Measurements from ENCODE around the gene WDR86.

Gene WDR86

GRCh38 chr7:151405588-151405987 lies 4.2 kb downstream of the WDR86 start:
- DNase-seq: no peak

DNA sequence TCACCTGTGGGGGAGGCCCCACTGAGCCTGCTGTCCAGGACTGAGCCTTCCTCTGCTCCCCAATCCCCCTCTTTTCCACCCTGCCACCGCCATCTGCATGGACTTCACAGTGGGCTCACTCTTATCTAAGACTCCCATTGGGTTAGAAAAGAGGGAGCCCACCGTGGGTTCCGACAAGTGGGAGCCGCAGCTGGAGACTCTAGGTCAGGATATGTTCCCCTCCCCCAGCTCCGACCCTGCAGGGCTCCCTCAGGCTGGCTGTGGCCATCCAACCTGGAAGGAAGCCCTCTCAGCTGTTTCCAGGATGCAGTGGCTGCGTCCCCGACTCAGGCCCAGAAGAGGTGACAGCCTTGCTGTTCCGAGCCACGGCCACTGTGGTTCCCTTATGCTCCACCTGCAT lies 4.8 kb downstream of the WDR86 start:
- no peak for DNase-seq

- DNase-seq: no peak
Observed at GRCh38 chr7:151404216-151405011, 5.4 kb downstream of the WDR86 start.

DNA sequence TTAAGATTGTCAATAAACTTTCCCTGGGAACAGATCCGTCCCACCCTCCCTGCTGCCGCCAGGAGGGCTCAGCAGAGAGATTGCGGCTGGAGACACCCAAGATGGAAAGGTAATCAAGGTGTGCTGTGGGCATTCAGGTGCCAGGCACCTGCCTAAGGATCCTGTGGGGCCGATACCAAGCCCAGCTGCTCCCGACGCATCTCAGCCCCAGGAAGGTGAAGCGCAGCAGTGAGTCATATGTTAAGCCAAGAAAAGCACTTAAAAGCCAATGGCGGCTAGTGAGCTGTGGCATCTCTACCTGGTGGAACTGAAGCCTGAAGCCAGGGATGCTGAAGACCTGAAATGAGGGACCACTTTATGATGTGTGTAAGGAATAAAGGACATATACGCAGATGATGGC lies 6.1 kb downstream of the WDR86 start:
- DNase-seq: no peak

DNA sequence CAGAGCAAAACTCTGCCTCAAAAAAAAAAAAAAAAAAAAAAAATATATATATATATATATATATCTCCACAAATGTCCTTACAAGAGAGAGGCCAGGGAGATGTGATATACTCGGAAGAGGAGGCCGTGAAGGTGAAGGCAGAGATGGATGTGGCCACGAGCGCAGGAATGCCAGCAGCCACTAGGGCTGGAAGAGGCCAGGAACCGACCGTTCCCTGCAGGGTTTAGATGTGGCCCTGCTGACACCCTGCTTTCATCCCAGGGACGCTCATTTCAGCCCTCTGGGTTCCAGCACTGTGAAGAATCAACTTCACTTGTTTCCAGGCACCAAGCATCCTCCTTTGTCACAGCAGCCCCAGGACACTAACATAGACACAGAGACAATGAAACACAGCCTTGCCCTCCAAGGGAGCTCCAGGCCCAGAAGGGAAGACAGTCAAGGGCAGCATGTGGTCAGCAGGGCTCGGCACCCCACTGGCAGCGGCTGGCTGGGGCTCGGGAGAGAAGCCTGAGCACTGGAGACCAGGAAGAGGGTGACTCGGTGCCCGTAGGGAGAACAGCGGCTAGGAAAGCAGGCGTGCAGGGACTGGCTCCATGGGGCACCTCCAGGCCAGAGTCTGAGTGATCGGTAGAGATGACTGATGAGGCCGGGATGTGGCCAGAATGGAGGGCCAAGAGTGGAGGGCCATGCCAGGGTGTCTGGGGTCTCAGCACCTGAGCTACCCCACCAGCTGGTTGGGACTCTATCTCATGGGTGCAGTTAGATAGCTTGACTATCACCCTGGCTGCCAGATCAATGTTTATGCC lies 7.6 kb downstream of the WDR86 start:
- no peak for DNase-seq

DNA sequence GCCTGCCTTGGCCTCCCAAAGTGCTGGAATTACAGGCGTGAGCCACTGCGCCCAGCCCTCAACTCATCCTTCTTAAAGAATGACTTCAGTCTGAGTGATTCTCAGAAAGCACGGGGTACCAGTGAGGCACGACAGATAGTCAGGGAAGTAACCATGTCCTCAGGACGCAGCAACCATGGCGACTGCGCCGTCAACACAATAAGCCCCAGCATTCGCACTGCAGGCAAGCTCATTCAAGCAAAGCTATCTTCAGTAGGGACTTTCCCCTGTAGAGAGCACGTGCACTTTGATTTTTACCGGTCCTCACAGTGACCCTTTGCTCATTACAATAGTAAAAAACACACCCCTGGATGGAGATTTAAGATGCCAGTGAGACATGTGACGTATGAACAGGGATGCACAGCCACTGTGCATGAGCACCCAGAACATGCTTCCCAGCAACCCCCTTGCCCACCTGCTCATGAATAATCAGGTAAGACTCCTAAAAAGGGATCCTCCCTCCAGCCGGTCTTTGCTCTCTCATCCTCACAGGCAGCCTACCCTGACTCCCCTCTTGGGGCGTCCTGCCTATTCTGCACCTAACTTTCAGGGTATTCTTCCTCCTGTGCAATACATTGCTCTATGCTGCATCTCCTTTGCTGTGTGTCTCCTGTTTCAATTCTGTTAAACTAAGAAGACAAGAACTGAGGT lies 9.1 kb downstream of the WDR86 start:
- DNase-seq: no peak

DNA sequence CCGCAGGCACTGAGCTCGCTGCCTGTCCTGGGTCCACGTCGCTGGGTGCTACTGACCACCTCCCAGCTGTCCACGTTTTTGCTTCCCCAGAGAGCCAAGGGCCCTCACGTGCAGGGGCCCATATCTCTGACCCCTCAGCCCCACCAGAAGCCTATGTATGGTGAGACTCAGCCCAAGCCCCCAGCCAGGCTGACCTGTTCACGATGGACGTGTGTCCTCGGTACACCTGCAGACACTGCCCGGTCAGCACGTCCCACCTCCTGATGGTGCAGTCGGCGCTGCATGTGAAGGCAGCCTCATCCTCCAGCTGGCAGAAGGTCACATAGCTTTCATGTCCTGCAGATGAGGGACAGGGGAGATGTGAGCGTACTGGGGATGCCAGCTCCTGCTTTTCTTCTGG lies 9.9 kb downstream of the WDR86 start:
- no peak for DNase-seq

DNA sequence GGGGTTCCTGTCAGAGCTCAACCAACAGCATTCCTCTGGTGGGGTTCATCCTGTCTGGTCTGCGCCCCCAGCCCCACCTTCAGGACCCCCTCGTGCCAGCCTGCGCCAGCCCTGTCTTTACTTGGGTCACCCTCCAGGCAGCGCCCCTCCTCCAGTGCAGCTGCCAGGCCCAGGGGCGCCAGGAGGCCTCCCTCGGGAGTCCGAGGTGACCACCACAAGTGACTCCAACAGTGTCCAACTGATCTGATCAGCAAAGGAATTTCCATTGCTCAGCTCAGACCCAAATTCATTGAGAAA lies 10.6 kb downstream of the WDR86 start:
- DNase-seq: no peak

DNA sequence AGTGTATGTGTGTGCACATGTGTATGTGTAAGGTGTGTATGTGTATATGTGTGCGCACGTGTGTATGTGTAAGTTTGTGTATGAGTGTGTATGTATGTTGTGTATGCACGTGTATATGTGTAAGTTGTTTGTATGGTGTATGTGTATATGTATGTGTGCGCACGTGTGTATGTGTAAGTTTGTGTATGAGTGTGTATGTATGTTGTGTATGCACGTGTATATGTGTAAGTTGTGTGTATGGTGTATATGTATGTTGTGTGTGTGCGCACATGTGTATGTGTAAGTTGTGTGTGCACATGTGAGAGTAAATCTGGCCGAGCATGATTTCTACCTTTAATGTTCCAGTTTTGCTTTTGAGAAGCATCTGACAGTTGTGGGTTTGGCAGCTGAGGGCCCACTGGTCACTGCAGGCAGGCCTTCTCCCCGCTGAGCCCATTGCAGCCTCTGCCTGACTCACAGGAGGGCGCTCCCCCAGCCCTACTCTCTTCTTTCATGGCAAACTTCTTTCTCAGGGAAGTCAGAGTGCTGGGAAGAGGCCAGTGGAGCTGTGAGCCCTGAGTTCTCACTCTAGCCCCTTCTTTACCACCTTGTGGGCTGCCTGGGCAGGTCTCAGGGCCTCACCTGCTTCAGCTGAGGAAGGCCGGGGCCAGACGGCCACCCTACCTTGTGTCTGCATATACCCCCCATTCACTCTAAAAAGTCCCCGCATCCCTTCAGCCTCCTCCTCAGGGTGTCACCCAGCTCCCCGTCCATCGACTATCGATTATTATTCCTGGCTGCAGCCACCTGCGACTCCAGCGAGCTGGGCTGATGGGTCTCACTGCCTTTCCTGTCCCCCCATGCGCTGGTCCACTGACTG lies 11.2 kb downstream of the WDR86 start:
- DNase-seq: no peak

GRCh38 chr7:151397026-151397425 lies 12.8 kb downstream of the WDR86 start:
- no peak for DNase-seq

DNA sequence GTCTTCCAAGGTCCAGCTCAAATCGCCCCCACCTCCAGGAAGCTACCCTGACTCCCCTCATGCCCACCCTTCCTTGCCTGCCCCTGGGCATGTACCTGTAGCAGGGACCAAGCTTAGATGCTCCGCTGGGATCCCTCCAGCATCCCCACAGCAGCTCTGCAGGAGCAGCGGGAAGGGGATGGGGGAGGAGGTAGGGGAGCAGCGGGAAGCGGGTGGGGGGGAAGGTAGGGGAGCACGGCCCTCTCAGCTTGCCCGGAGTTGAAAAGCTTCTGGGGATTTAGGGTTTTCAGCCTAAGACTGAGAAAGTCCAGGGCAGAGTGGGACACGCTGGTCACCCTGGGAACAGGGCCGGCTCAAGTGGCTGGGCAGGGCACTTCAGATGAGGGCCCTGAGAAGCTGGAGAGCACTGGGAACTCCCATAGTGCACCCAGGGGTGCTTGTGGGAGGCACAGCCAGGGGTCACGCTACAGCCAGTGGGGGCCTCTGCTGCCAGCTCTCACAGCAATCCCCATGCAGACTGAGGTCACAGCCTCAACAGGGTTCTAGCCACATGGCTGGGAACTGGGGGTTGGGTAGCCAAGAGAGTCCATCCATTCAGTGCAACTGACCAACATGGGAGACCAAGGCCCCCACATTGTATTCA lies 13.4 kb downstream of the WDR86 start:
- DNase-seq: no peak

- DNase-seq: no peak
Observed at GRCh38 chr7:151395036-151395367, 14.8 kb downstream of the WDR86 start.

GRCh38 chr7:151394076-151395035 lies 15.5 kb downstream of the WDR86 start:
- no peak for DNase-seq

DNA sequence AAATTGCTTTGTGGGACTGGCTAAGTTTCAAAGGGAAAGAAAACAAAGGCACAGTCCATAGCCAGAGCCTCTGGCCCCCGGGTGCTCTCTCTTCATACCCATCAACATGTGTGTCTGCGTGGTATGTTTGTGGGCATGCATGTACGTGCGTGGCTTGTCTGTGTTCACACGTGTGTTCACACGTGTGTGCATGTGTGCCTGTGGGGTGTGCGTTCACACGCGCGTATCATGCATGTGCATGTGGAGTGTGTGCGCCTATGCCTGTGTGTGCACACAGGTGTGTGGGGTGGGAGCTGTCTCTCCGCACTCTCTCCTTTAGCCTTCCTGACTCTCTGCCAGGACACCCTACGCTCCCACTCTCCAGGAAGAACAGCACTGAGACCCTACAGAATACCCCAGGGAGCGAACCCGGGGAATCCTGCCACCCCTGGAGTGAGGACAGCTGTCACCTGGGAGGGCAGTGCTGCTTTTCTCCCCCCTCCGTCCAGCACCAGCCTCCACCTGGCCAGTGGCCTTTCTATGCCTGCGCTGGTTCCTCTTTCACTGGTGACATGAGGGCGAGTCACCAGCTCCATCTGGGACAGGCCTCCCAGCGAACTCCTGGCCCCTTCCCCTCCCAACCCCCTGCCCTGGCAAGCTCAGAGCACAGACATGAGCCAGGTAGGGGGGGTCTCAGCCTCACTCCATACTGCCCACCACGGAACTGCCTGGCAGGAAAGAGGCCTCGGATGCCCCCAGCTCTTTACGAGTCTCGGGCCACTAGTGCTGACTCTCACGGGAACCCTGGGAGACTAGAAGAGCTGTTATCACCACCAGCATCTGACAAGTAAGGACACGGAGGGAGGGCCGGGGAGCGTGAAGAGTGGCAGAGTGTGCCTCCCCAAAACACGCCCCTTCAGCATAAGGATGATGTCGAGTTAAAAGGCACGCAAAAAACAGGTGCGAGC lies 16.5 kb downstream of the WDR86 start:
- no peak for DNase-seq

- DNase-seq: no peak
Observed at GRCh38 chr7:151392426-151392825, 17.4 kb downstream of the WDR86 start.

- DNase-seq: no peak
Observed at GRCh38 chr7:151392002-151392401, 17.8 kb downstream of the WDR86 start.

DNA sequence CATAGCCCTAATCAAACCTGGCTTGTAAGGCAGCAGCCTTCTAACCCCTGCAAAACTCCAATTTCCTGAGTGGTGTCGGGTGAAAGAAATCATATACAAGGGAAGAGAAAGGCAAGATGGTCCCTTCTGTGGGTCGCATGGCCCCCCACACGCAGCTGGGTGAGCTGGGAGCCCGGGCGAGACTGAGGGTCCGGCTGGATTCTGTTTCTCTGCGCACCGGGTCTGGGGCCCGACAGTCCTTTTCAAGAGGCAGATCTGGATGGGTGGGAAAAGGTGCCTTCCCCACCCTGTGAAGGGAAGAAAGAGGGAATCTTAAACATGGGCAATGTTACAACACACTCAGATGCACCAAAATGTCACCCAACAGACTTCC lies 18.5 kb downstream of the WDR86 start:
- DNase-seq: no peak

GRCh38 chr7:151390598-151391357 lies 19.1 kb downstream of the WDR86 start:
- DNase-seq: no peak

All from activated T-cell treated with anti-CD3 and anti-CD28 coated beads, Interleukin-2, amount 50 U/mL, for 48 hours (primary cell).